ENCODE data around the gene DNAJC5G.

- no peak for TF ChIP-seq CTCF (IDR thresholded peaks at IDR 0.05)
- TF ChIP-seq POLR2A (IDR thresholded peaks at IDR 0.05) = no peak
Observed at GRCh38 chr2:27284996-27285395, 9.8 kb downstream of the DNAJC5G start.
